HFFc6 (cell line): ENCODE results near the gene IMMP2L. TPM values are rescaled to one million over a fixed set of nuclear protein-coding genes. Genes with fewer than 3 reads are reported as not detected.

Experiments used
- DNase-seq: peaks from one replicate; pipeline ENCODE4 v3.0.0-alpha.2; 2018
- H3K27ac Mint-ChIP-seq: 2 replicates; pipeline ENCODE4 v1.8.0; 2020; ENCODE audit warnings: mild to moderate bottlenecking, mixed read lengths
- H3K27me3 Mint-ChIP-seq: 2 replicates; pipeline ENCODE4 v1.8.0; 2021; ENCODE audit warnings: mild to moderate bottlenecking, moderate library complexity, mixed read lengths; ENCODE audit not compliant: insufficient read depth
- H3K36me3 Mint-ChIP-seq: 2 replicates; pipeline ENCODE4 v1.8.0; 2021; ENCODE audit warnings: low read depth, mixed read lengths
- H3K4me1 Mint-ChIP-seq: 2 replicates; pipeline ENCODE4 v1.8.0; 2020; ENCODE audit warnings: low read depth, mixed read lengths
- H3K4me3 Mint-ChIP-seq: 2 replicates; pipeline ENCODE4 v1.8.0; 2020; ENCODE audit warnings: mild to moderate bottlenecking, moderate library complexity, mixed read lengths
- H3K9me3 Mint-ChIP-seq: 2 replicates; pipeline ENCODE4 v1.8.0; 2020; ENCODE audit warnings: mild to moderate bottlenecking, mixed read lengths
- total RNA-seq, 6 experiments: library from RNA; stranded (reverse); fragmentation: NEBNext Ultra II Directional; extraction: Animal tissue kit (Norgen Biotek cat#: 25700); gene quantifications; 2 replicates in 1 of 6; 3 replicates in 5 of 6; pipeline ENCODE4 v1.2.3, GENCODE V29; 2021
- TF ChIP-seq, protein P1 (sequence below): fragments of 200-600 bp; sonication (generic); IDR thresholded peaks from 2 replicates; pipeline ENCODE4 v1.5.0; 2021; ENCODE audit warnings: antibody characterized with exemption, mild to moderate bottlenecking

The IMMP2L gene
- total RNA-seq, 6 experiments from 2014 or later, result 7.2 to 13.6 (median 10.1) TPM

DNA sequence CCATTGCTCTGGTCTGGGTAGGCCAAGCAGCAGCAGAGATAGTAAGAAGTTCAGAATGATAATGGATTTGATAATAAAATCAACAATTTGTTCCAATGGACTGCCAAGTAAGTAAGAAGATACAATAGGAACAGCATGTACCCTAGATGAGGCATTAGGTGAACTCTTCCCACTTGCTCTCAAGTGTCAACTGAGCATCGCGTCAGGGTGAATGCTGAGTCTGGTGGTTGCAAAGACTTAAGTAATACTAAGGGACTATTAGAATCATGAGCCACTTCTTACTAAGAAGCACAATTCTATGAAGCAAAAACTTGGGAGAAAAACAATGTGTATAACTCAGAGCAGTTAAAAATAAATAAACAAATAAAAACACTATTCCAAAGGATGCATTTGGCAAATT, 416.8 kb downstream of the IMMP2L start:
- H3K4me3 Mint-ChIP-seq, result no peak overlapping the region
- TF ChIP-seq, protein P1, sequence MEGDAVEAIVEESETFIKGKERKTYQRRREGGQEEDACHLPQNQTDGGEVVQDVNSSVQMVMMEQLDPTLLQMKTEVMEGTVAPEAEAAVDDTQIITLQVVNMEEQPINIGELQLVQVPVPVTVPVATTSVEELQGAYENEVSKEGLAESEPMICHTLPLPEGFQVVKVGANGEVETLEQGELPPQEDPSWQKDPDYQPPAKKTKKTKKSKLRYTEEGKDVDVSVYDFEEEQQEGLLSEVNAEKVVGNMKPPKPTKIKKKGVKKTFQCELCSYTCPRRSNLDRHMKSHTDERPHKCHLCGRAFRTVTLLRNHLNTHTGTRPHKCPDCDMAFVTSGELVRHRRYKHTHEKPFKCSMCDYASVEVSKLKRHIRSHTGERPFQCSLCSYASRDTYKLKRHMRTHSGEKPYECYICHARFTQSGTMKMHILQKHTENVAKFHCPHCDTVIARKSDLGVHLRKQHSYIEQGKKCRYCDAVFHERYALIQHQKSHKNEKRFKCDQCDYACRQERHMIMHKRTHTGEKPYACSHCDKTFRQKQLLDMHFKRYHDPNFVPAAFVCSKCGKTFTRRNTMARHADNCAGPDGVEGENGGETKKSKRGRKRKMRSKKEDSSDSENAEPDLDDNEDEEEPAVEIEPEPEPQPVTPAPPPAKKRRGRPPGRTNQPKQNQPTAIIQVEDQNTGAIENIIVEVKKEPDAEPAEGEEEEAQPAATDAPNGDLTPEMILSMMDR, result no peak
- H3K4me1 Mint-ChIP-seq, result no peaks in the 10 kb centered on the region
- no peaks in the 10 kb centered on the region for H3K9me3 Mint-ChIP-seq
- H3K27ac Mint-ChIP-seq, result no peak overlapping the region
- DNase-seq, result no peak
- no peaks in the 10 kb centered on the region for H3K36me3 Mint-ChIP-seq
- no peaks in the 10 kb centered on the region for H3K27me3 Mint-ChIP-seq

DNA sequence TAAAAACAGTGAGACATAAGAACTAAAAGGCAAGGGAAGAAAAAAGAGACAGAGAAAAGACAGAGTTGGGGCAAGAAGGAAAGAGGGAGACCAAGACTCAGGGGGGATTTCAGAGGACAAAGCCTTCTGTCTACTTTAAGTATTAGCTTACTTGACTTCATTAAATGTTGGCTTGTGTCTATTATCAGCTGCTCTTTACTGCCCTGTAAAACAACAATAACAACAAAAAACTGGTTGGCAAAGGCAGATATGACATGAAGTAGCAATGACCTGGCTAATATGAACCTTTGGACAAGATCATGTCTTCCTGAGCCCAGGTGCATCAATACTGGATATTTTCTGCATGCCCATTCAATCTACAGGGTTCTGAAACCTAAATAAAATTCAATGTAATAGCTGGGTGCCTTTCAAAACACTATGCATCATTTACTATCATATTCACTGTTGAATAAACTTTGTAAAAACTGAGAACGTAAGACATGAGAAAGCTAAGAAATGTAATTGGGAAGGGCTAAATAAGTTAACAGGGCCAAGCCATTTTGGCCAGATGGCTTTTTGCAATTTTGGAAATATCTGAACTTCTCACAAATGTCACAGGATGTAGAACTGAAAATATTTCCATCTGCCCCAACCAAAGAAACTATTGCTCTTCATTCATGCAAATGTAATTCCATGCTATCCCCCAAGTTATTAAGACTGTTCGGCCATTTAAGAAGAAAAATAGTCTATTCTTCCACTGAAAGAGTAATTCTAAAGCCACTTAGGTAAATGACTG, 422.0 kb downstream of the IMMP2L start:
- H3K36me3 Mint-ChIP-seq, result no peaks in the 10 kb centered on the region
- TF ChIP-seq, protein P1, result no peak
- no peak overlapping the region for H3K4me3 Mint-ChIP-seq

DNA sequence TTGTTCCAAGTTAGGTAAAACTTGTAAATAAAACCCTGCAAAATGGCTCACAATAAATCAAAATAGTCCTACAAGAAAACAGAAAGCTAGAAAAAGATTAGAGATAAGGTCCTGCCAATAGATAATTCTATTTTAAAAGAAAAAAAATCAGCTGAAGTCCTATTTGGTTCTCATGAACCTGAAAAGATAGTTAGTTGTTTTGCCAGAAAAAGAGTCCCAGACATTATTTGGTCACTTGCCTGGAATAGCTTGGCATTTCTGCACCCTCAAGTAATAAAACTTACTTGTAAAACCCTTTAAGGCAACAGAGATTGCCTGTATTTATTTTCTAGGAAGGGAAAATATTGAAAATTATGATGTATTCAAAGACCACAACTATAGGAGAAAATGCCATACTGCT, 423.7 kb downstream of the IMMP2L start:
- Mint-ChIP-seq H3K4me3 (peak overlapping the region; percentile 63), H3K9me3 (no peaks in the 10 kb centered on the region), H3K4me1 (peaks cover 33% of the 10 kb centered on the region), H3K27ac (peak overlapping the region; percentile 89), H3K27me3 (no peaks in the 10 kb centered on the region; the same call in 1 of the 2 replicates), H3K36me3 (no peaks in the 10 kb centered on the region)
- no peak for DNase-seq
- TF ChIP-seq, protein P1, result no peak

More for the DNA sequence above, 422.0 kb downstream of the IMMP2L start:
- Mint-ChIP-seq H3K27ac (no peak overlapping the region), H3K4me1 (peaks cover 33% of the 10 kb centered on the region), H3K9me3 (no peaks in the 10 kb centered on the region), H3K27me3 (no peaks in the 10 kb centered on the region; the same call in 1 of the 2 replicates)
- no peak for DNase-seq

DNA sequence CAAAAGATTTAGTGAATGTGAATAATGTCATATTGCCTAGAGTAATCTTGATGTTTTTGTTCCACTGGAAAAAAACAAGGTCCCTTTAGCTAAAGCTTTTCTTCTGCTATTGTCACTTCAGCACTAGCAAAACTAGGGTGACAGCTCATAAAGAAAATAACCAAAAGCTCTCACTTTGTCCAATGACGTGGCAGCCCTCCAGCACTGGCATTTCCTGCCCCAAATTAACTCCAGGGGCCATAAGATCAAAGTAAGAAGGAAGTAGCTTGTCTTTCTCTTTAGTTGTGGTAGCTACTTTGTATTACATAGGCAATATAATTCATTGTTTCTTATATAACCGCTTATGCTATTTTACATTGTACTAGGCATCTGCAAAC, 424.1 kb downstream of the IMMP2L start:
- peak; percentile 64 for DNase-seq
- H3K27me3 Mint-ChIP-seq, result no peaks in the 10 kb centered on the region; the same call in 1 of the 2 replicates

DNA sequence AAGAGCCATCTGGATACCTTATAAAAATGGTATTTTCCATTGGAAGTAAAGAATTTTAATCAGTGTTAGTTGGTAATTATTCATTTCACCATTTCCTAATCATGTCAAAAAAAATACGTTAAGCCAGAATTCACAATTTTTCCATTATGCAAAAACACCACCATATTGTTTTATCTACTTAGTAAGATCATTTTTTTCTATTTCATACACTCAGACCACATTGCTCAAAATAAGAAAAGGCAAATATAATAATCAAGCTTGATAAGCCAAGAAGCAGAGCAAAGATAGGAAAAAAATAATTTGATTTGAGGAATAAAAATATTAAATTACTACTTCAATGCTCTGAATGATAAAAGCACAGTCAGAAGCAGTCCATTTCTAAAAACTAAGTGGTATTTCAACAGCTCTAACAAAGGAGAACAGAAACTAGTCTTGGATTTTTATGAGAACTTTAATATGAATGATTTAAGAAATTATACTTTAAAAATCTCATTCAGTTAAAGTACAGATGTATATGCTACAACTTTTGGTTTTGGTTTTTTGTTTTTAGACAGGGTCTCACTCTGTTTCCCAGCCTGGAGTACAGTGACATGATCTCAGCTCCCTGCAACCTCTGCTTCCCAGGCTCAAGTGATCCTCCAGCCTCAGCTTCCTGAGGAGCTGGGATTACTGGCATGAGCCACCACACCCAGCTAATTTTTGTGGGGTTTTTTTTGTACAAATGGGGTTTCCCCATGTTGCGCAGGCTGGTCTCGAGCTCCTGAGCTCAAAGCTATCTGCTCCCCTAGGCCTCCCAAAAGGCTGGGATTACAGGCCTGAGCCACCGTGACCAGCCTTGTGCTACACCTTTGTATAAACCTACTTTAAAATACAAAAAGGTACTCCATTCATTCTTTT, 424.7 kb downstream of the IMMP2L start:
- H3K36me3 Mint-ChIP-seq, result no peaks in the 10 kb centered on the region
- H3K4me1 Mint-ChIP-seq, result peaks cover 41% of the 10 kb centered on the region
- no peaks in the 10 kb centered on the region for H3K9me3 Mint-ChIP-seq
- peak; percentile 26 for DNase-seq
- TF ChIP-seq, protein P1, result no peak
- H3K27me3 Mint-ChIP-seq, result no peaks in the 10 kb centered on the region; the same call in 1 of the 2 replicates
- H3K4me3 Mint-ChIP-seq, result peak overlapping the region; percentile 63
- H3K27ac Mint-ChIP-seq, result peak overlapping the region; percentile 89

More for the DNA sequence above, 424.1 kb downstream of the IMMP2L start:
- TF ChIP-seq, protein P1, result no peak
- Mint-ChIP-seq H3K4me3 (peak overlapping the region; percentile 63), H3K9me3 (no peaks in the 10 kb centered on the region), H3K4me1 (peaks cover 34% of the 10 kb centered on the region), H3K36me3 (no peaks in the 10 kb centered on the region), H3K27ac (peak overlapping the region; percentile 89)
